ENCODE data around the gene TYRO3. TPM values are rescaled to one million over a fixed set of nuclear protein-coding genes. Genes with fewer than 3 reads are reported as not detected.

The TYRO3 gene
- total and polyA plus RNA-seq, 2 of the 13 experiments (the other 11 are each of a cell fraction or from before 2014, with no cell fraction given), result 24.0 to 43.6 TPM

GRCh38 chr15:41585127-41586047 lies 26.4 kb downstream of the TYRO3 start (continued):
- no peak for TF ChIP-seq KDM4B (CRISPR knock-in tag; IDR thresholded peaks at IDR 0.05)
- TF ChIP-seq KDM6A (CRISPR knock-in tag; IDR thresholded peaks at IDR 0.05; ENCODE audit: low read depth), result no peak
- no peak for TF ChIP-seq SETDB1 (CRISPR knock-in tag; IDR thresholded peaks at IDR 0.05; ENCODE audit: borderline replicate concordance)
- TF ChIP-seq ZSCAN20 (CRISPR knock-in tag; IDR thresholded peaks at IDR 0.05; ENCODE audit: borderline replicate concordance), result no peak
- TF ChIP-seq ZNF496 (CRISPR knock-in tag; IDR thresholded peaks at IDR 0.05; ENCODE audit: insufficient replicate concordance), result no peak
- TF ChIP-seq ZNF646 (CRISPR knock-in tag; IDR thresholded peaks at IDR 0.05), result no peak
- TF ChIP-seq ZFP36L1 (CRISPR knock-in tag; IDR thresholded peaks at IDR 0.05), result no peak
- TF ChIP-seq PLSCR1 (CRISPR knock-in tag; IDR thresholded peaks at IDR 0.05; ENCODE audit: borderline replicate concordance), result no peak
- TF ChIP-seq SNAPC5 (CRISPR knock-in tag; IDR thresholded peaks at IDR 0.05; ENCODE audit: borderline replicate concordance), result no peak
- no peak for TF ChIP-seq ZNF414 (CRISPR knock-in tag; IDR thresholded peaks at IDR 0.05)
- TF ChIP-seq ZNF503 (CRISPR knock-in tag; IDR thresholded peaks at IDR 0.05), result no peak
- TF ChIP-seq POLR2AphosphoS2 (IDR thresholded peaks at IDR 0.05; ENCODE audit: low read depth, low read length), result no peak
- TF ChIP-seq ZNF749 (CRISPR knock-in tag; IDR thresholded peaks at IDR 0.05; ENCODE audit: borderline replicate concordance), result 0 out of 2 replicates have a peak, but pooled peaks have one; percentile 18
- TF ChIP-seq ZNF782 (CRISPR knock-in tag; IDR thresholded peaks at IDR 0.05; ENCODE audit: borderline replicate concordance), result no peak
- TF ChIP-seq TMF1 (CRISPR knock-in tag; IDR thresholded peaks at IDR 0.05; ENCODE audit: low read depth), result no peak
- TF ChIP-seq SAFB2 (CRISPR knock-in tag; IDR thresholded peaks at IDR 0.05; ENCODE audit: borderline replicate concordance, low read depth), result no peak
- TF ChIP-seq ZNF878 (CRISPR knock-in tag; IDR thresholded peaks at IDR 0.05), result no peak

Data from HepG2 (cell line).